GM21515 (cell line): Measurements from ENCODE around the gene KIAA1217.

ENCODE experiments used
- ATAC-seq: cut with Tn5 transposase; IDR thresholded peaks from one replicate; pipeline ENCODE4 v1.9.1; 2021; ENCODE audit not compliant: unreplicated experiment

The KIAA1217 gene

GRCh38 chr10:24208661-24209431, at the start of gene KIAA1217:
KIAA1217 (plus strand) TSS chr10:24209138; CDS start chr10:24209194, 56 bp downstream.
- ATAC-seq: no peak

GRCh38 chr10:24162206-24162985, 46.5 kb upstream of the KIAA1217 start:
- ATAC-seq: no peak

- ATAC-seq: no peak
Observed at GRCh38 chr10:24163485-24163884, 45.5 kb upstream of the KIAA1217 start.

GRCh38 chr10:24168258-24169170, 40.4 kb upstream of the KIAA1217 start:
- no peak for ATAC-seq

- ATAC-seq: no peak
Observed at GRCh38 chr10:24170199-24170598, 38.7 kb upstream of the KIAA1217 start.

GRCh38 chr10:24172909-24173308, 36.0 kb upstream of the KIAA1217 start:
- no peak for ATAC-seq

GRCh38 chr10:24174014-24174413, 34.9 kb upstream of the KIAA1217 start:
- ATAC-seq: no peak

GRCh38 chr10:24176658-24177057, 32.3 kb upstream of the KIAA1217 start:
- ATAC-seq: no peak

GRCh38 chr10:24177636-24178035, 31.3 kb upstream of the KIAA1217 start:
- ATAC-seq: no peak

GRCh38 chr10:24180891-24181290, 28.0 kb upstream of the KIAA1217 start:
- ATAC-seq: no peak

- ATAC-seq: no peak
Observed at GRCh38 chr10:24184455-24184854, 24.5 kb upstream of the KIAA1217 start.

- no peak for ATAC-seq
Observed at GRCh38 chr10:24193330-24193729, 15.6 kb upstream of the KIAA1217 start.

GRCh38 chr10:24197263-24197662, 11.7 kb upstream of the KIAA1217 start:
- ATAC-seq: no peak

GRCh38 chr10:24201503-24202180, 7.3 kb upstream of the KIAA1217 start:
- ATAC-seq: no peak

- ATAC-seq: no peak
Observed at GRCh38 chr10:24202181-24202570, 6.8 kb upstream of the KIAA1217 start.

- ATAC-seq: no peak
Observed at GRCh38 chr10:24205821-24206220, 3.1 kb upstream of the KIAA1217 start.

GRCh38 chr10:24206334-24206733, 2.6 kb upstream of the KIAA1217 start:
- no peak for ATAC-seq

- no peak for ATAC-seq
Observed at GRCh38 chr10:24206926-24207325, 2.0 kb upstream of the KIAA1217 start.

- no peak for ATAC-seq
Observed at GRCh38 chr10:24207341-24207740, 1.6 kb upstream of the KIAA1217 start.

GRCh38 chr10:24207781-24208611, 942 bp upstream of the KIAA1217 start:
- ATAC-seq: no peak
